CD14-positive monocyte (primary cell): ENCODE measurements around the gene TBC1D16. TPM values are rescaled to one million over a fixed set of nuclear protein-coding genes. Genes with fewer than 3 reads are reported as not detected.
A peak's percentile ranks its signal among the peaks of the same experiment; 100 is the strongest.

Experiments
- DNase-seq, 3 donors: peaks; one replicate each; pipeline ENCODE4 v3.0.0-alpha.2; 2011 to 2022
- H2AFZ ChIP-seq: 2 replicates; pipeline ENCODE4 v1.6.0; 2012; ENCODE audit warnings: mild to moderate bottlenecking, low read depth, low read length, inconsistent platforms; ENCODE audit not compliant: insufficient read depth, poor library complexity, severe bottlenecking
- H3K27ac ChIP-seq, 2 donors: 1 replicate in 1 of 2; 2 replicates in 1 of 2; pipeline ENCODE4 v1.5.1; 2012 to 2013; ENCODE audit warnings: low read length in 2 of 2, control low read depth in 1 of 2, inconsistent platforms in 1 of 2, low read depth in 1 of 2, mild to moderate bottlenecking in 1 of 2
- H3K27me3 ChIP-seq, 2 donors: one replicate each; pipeline versions ENCODE4 v1.6.0 to v1.6.1; 2011 to 2013; ENCODE audit warnings: low read length in 2 of 2; ENCODE audit not compliant: control insufficient read depth in 2 of 2, insufficient read depth in 2 of 2
- H3K36me3 ChIP-seq, 2 donors: replicated peaks in 1 of 2; 1 replicate in 1 of 2; 2 replicates in 1 of 2; pipeline versions ENCODE4 v1.5.1 to v1.6.1; 2012 to 2013; ENCODE audit warnings: low read length in 2 of 2, control low read depth in 1 of 2, inconsistent platforms in 1 of 2, mild to moderate bottlenecking in 1 of 2; ENCODE audit not compliant: insufficient read depth in 2 of 2, control insufficient read depth in 1 of 2
- H3K4me1 ChIP-seq, 2 donors: 1 replicate in 1 of 2; 2 replicates in 1 of 2; pipeline versions ENCODE4 v1.5.1 to v1.6.1; 2012 to 2013; ENCODE audit warnings: low read length in 2 of 2, control low read depth in 1 of 2, inconsistent platforms in 1 of 2, mild to moderate bottlenecking in 1 of 2, moderate library complexity in 1 of 2; ENCODE audit not compliant: insufficient read depth in 2 of 2, control insufficient read depth in 1 of 2
- H3K4me2 ChIP-seq: replicated peaks from 2 replicates; pipeline ENCODE3; 2012; ENCODE audit warnings: low read length, moderate library complexity, mild to moderate bottlenecking; ENCODE audit not compliant: poor library complexity, severe bottlenecking; ENCODE audit errors: extremely low read depth
- H3K4me3 ChIP-seq, 3 experiments: fragments of 200-600 bp in 1 of 3; sonication (generic) in 1 of 3; replicated peaks in 1 of 3; 1 replicate in 2 of 3; 2 replicates in 1 of 3; pipeline ENCODE4 v1.5.1; 2011 to 2013; ENCODE audit warnings: low read length in 3 of 3, mild to moderate bottlenecking in 3 of 3, control low read depth in 2 of 3, low read depth in 2 of 3, inconsistent platforms in 1 of 3, moderate library complexity in 1 of 3
- H3K79me2 ChIP-seq: 2 replicates; pipeline ENCODE4 v1.6.0; 2012; ENCODE audit warnings: mild to moderate bottlenecking, control low read depth, inconsistent platforms, low read length, moderate library complexity; ENCODE audit not compliant: insufficient read depth
- H3K9ac ChIP-seq: 2 replicates; pipeline ENCODE4 v1.6.0; 2017; ENCODE audit warnings: low read length, mild to moderate bottlenecking; ENCODE audit not compliant: insufficient read depth, poor library complexity, severe bottlenecking
- H3K9me3 ChIP-seq, 2 donors: replicated peaks in 1 of 2; 1 replicate in 1 of 2; 2 replicates in 1 of 2; pipeline versions ENCODE4 v1.5.1 to v1.6.1; 2012 to 2013; ENCODE audit warnings: low read length in 2 of 2, control low read depth in 1 of 2; ENCODE audit not compliant: control insufficient read depth in 1 of 2, insufficient read depth in 1 of 2
- H4K20me1 ChIP-seq: 2 replicates; pipeline ENCODE4 v1.6.0; 2012; ENCODE audit warnings: mild to moderate bottlenecking, low read length, control low read depth, moderate library complexity; ENCODE audit not compliant: insufficient read depth
- H3K27ac Mint-ChIP-seq, 7 donors: one replicate each; pipeline ENCODE4 v1.8.0; 2020; ENCODE audit warnings: mild to moderate bottlenecking in 7 of 7, mixed read lengths in 7 of 7, moderate library complexity in 6 of 7, inconsistent platforms in 2 of 7
- H3K27me3 Mint-ChIP-seq, 3 donors: one replicate each; pipeline ENCODE4 v1.8.0; 2021 to 2022; ENCODE audit warnings: low read depth in 3 of 3, mild to moderate bottlenecking in 3 of 3, mixed read lengths in 3 of 3, moderate library complexity in 3 of 3, inconsistent platforms in 1 of 3
- H3K36me3 Mint-ChIP-seq, 2 donors: one replicate each; pipeline ENCODE4 v1.8.0; 2020; ENCODE audit warnings: mixed read lengths in 2 of 2, inconsistent platforms in 1 of 2, mild to moderate bottlenecking in 1 of 2
- H3K4me1 Mint-ChIP-seq: one replicate; pipeline ENCODE4 v1.8.0; 2020; ENCODE audit warnings: mild to moderate bottlenecking, mixed read lengths
- H3K4me3 Mint-ChIP-seq, 2 donors: one replicate each; pipeline ENCODE4 v1.8.0; 2020; ENCODE audit warnings: mild to moderate bottlenecking in 2 of 2, mixed read lengths in 2 of 2, moderate library complexity in 1 of 2
- H3K9me3 Mint-ChIP-seq, 7 donors: one replicate each; pipeline ENCODE4 v1.8.0; 2020 to 2022; ENCODE audit warnings: mixed read lengths in 7 of 7, mild to moderate bottlenecking in 6 of 7, moderate library complexity in 6 of 7, inconsistent platforms in 2 of 7
- CTCF ChIP-seq: fragments of 200-600 bp; IDR thresholded peaks from one replicate; pipeline ENCODE4 v1.8.0; 2022; ENCODE audit warnings: antibody characterized with exemption, mild to moderate bottlenecking
- WGBS: methylation state at CpG from one replicate; pipeline ENCODE4 v1.1.5; 2013; ENCODE audit warnings: missing lambda C conversion rate; ENCODE audit not compliant: insufficient coverage; 5-methylcytosine and 5-hydroxymethylcytosine counted together
- intact Hi-C, 2 donors: fragments of 100-400 bp; cut with micrococcal nuclease; formaldehyde crosslinking; loops; one replicate each; pipeline versions ENCODE4 v1.15.0 to v1.15.1; 2023
- polyA plus RNA-seq, 3 donors: library from polyadenylated mRNA; depleted of rRNA in 1 of 3; unstranded in 2 of 3; stranded (reverse) in 1 of 3; fragments of 300-500 nt in 2 of 3; fragments of >200 nt in 1 of 3; fragmentation: Illumina TruSeq in 2 of 3; gene quantifications; 1 replicate in 2 of 3; 2 replicates in 1 of 3; pipeline ENCODE4 v1.2.3, GENCODE V29; 2012 to 2021

TBC1D16 gene
- polyA plus RNA-seq, 3 donors: 0.11 to 0.53 (median 0.27) TPM

GRCh38 chr17:80061421-80061820, 25.7 kb upstream of the TBC1D16 start:
- peaks cover 14% of the 10 kb centered on the region for H3K4me1 Mint-ChIP-seq
- H3K36me3 Mint-ChIP-seq: no peaks in the 10 kb centered on the region
- Histone ChIP-seq H3K79me2 (no peaks in the 10 kb centered on the region), H3K27ac (no peak overlapping the region), H3K4me3 (no peak overlapping the region), H4K20me1 (no peaks in the 10 kb centered on the region), H3K4me2 (no peak overlapping the region), H3K9ac (no peak overlapping the region), H3K9me3 (no peaks in the 10 kb centered on the region), H3K36me3 (no peaks in the 10 kb centered on the region), H3K4me1 (peaks cover 10 to 11% of the 10 kb centered on the region in 2 donors), H2AFZ (no peak overlapping the region), H3K27me3 (no peaks in the 10 kb centered on the region)
- H3K4me3 Mint-ChIP-seq: no peak overlapping the region
- no CpG with 5 or more reads among the region's 12 CpGs for WGBS
- no peak for DNase-seq
- peaks cover 3 to 6% (median 6%) of the 10 kb centered on the region in 3 donors for H3K27me3 Mint-ChIP-seq
- TF ChIP-seq CTCF: no peak
- intact Hi-C loops: no loop called here
- H3K27ac Mint-ChIP-seq: peak overlapping the region in 1 of 7 donors; percentile 32
- no peaks in the 10 kb centered on the region for H3K9me3 Mint-ChIP-seq

- H3K27me3 Mint-ChIP-seq: peaks cover 5 to 6% (median 6%) of the 10 kb centered on the region in 3 donors
- Histone ChIP-seq H3K4me2 (no peak overlapping the region), H4K20me1 (no peaks in the 10 kb centered on the region), H3K27ac (no peak overlapping the region), H3K4me1 (peaks cover 10 to 11% of the 10 kb centered on the region in 2 donors), H3K9ac (no peak overlapping the region), H2AFZ (no peak overlapping the region), H3K36me3 (no peaks in the 10 kb centered on the region), H3K79me2 (no peaks in the 10 kb centered on the region), H3K9me3 (no peaks in the 10 kb centered on the region), H3K27me3 (no peaks in the 10 kb centered on the region), H3K4me3 (no peak overlapping the region)
- intact Hi-C loops: no loop called here
- H3K36me3 Mint-ChIP-seq: no peaks in the 10 kb centered on the region
- H3K4me1 Mint-ChIP-seq: peaks cover 14% of the 10 kb centered on the region
- no CpG with 5 or more reads among the region's 4 CpGs for WGBS
- no peak for DNase-seq
- H3K4me3 Mint-ChIP-seq: no peak overlapping the region
- no peak overlapping the region for H3K27ac Mint-ChIP-seq
- no peak for TF ChIP-seq CTCF
- H3K9me3 Mint-ChIP-seq: no peaks in the 10 kb centered on the region
Observed at GRCh38 chr17:80060644-80061043, 25.0 kb upstream of the TBC1D16 start.
